Skeletal muscle satellite cell (primary cell): ENCODE measurements around the gene FOXO3B.
"Not testable (repeated sequence)": the region's sequence is repeated elsewhere in the genome, so short reads cannot be mapped to it uniquely, and the experiment has no call there.

Source experiments
- H3K27me3 ChIP-seq: 2 replicates; pipeline ENCODE4 v1.7.0; 2013; ENCODE audit warnings: low read length; ENCODE audit not compliant: control insufficient read depth, insufficient read depth
- H3K36me3 ChIP-seq: 2 replicates; pipeline ENCODE4 v1.7.0; 2013; ENCODE audit warnings: mild to moderate bottlenecking, control low read depth, low read length; ENCODE audit not compliant: insufficient read depth
- H3K4me1 ChIP-seq: 2 replicates; pipeline ENCODE4 v1.7.0; 2013; ENCODE audit warnings: low read length; ENCODE audit not compliant: control insufficient read depth, insufficient read depth
- H3K4me2 ChIP-seq: 2 replicates; pipeline ENCODE4 v1.7.0; 2013; ENCODE audit warnings: mild to moderate bottlenecking, low read length
- H3K4me3 ChIP-seq: 2 replicates; pipeline ENCODE4 v1.7.0; 2013; ENCODE audit warnings: low read length
- H3K9ac ChIP-seq: 2 replicates; pipeline ENCODE4 v1.7.0; 2013; ENCODE audit warnings: mild to moderate bottlenecking, low read depth, low read length, moderate library complexity
- H3K9me3 ChIP-seq: replicated peaks from 2 replicates; pipeline ENCODE4 v1.7.0; 2013; ENCODE audit warnings: mild to moderate bottlenecking, control low read depth, low read length

FOXO3B gene

DNA sequence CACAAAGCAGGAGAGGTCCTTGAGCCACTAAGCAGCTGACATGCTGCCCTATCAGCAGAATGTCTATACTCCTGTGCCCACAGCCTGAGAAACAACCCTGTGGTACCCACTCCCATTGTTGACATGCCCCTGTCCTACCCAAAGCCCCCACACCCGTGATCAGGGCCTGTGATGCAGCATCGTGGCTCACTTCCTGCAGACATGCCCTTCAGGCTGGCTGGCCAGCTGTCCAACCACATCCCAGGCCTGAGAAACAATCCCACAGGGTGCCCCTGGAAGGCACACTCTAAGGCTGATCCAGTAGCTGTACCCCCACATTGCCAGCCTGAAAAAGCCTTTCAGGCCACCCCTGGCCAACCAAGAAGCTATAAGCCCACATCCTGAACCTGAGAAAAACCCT lies 13.0 kb upstream of the FOXO3B start:
- H3K4me1 ChIP-seq, H3K4me2 ChIP-seq, H3K4me3 ChIP-seq, H3K36me3 ChIP-seq, H3K9me3 ChIP-seq, H3K9ac ChIP-seq, H3K27me3 ChIP-seq: not testable (repeated sequence)

DNA sequence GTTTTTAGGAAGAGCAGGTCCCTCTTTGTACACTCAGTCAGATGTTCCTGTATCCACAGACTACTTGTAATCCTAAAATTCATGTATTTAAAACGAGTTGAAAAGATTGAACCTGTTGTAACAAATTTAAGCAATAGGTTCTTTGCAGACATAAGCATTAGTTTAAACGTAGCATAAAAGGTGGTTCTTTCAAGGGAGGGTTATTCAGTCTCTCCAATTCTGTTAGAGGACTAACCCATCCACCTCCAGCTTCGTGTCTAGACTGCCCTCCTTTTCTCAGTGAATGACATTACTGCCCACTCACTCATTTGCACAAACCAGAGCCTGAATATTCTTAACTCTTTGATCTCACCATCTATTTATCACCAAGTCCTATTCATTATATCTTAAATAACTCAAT lies 554 bp upstream of the FOXO3B start:
- Histone ChIP-seq H3K9ac (peak overlapping the region; percentile 66), H3K4me3 (peak overlapping the region; percentile 78), H3K4me2 (peak overlapping the region; percentile 79)
- not testable (repeated sequence) for H3K4me1 ChIP-seq, H3K9me3 ChIP-seq, H3K36me3 ChIP-seq, H3K27me3 ChIP-seq

DNA sequence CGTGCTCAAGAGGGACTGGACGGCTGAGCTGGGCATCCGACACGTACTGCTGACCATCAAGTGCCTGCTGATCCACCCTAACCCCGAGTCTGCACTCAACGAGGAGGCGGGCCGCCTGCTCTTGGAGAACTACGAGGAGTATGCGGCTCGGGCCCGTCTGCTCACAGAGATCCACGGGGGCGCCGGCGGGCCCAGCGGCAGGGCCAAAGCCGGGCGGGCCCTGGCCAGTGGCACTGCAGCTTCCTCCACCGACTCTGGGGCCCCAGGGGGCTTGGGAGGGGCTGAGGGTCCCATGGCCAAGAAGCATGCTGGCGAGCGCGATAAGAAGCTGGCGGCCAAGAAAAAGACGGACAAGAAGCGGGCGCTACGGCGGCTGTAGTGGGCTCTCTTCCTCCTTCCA lies 4.7 kb downstream of the FOXO3B start:
- H3K4me1 ChIP-seq, H3K36me3 ChIP-seq, H3K27me3 ChIP-seq, H3K9ac ChIP-seq, H3K4me3 ChIP-seq, H3K4me2 ChIP-seq, H3K9me3 ChIP-seq: not testable (repeated sequence)

DNA sequence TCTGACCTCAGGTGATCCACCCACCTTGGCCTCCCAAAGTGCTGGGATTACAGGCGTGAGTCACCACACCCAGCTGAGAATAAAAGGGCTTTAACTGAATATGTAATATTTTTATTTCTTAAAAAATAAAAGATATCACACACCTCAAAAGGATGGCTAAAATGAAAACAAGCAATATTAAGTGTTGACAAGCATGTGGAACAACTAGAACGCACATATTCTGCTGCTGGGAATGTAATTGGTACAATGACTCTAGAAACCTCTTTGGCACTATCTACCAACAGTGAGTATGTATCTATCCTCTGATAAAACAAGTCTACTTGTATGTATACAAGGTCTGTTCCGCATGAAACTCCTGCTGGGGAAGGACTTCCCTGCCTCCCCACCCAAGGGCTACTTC lies 5.2 kb downstream of the FOXO3B start:
- not testable (repeated sequence) for H3K4me1 ChIP-seq, H3K27me3 ChIP-seq, H3K9me3 ChIP-seq, H3K36me3 ChIP-seq, H3K9ac ChIP-seq, H3K4me2 ChIP-seq, H3K4me3 ChIP-seq

DNA sequence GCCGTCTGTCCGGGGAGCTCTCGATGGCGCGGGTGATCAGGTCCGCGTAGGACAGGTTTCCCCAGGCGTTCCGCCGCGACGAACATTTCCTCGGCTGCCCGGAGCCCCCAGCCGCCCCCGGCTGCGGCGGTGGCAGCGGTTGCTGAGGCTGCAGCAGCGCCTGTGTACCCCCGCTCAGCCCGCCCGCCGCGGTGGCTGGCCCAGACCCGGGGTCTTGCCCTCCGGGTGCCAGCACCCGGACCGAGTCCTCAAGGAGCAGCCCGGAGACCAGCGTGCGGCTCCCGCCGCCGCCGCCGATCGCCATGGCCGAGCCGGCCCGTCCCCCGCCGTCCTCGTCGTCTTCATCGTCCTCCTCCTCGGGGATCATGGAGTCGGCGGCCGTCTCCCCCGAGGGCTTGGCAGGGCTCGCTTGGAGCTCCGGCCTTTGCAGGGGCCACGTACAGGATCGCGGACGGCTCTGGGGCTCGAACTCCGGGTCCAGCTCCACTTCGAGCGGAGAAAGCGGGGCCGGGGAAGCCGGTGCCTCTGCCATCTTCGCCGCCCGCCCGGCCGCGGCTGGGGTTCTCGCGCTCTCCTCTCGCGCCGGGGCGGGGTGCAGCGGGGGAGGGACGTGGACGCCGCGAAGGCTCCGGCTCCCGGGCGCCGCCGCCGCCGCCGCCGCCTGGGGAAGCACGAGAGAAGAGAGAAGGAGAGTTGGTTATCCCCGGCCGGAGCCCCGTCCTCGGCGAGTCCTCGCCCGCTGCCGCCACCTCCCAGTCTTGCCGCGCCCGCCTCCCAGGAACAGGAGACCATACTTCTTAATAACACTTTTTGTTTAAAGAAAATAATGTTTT lies 9.5 kb downstream of the FOXO3B start:
- H3K4me3 ChIP-seq, H3K4me1 ChIP-seq, H3K9me3 ChIP-seq, H3K27me3 ChIP-seq, H3K4me2 ChIP-seq, H3K9ac ChIP-seq: not testable (repeated sequence)
- H3K36me3 ChIP-seq, result peaks cover 15% of the 10 kb centered on the region

DNA sequence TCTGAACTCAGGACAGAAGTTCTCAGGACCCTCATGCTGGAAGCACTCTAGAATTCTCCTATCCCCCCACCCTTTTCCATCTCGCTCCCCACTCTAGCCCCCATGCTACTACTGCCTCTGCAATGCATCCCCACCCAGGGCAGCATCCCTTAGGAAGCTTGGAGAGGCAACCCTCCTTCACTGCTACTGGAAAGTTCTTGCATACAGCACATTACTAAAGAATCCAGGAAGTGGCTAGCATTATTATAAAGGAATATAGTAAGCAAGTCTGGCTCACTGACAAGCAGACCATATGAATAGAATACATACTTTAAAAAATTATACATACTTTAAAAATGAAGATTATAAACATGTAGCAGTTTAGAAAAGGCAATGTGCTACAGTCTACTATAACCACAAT lies 13.5 kb downstream of the FOXO3B start:
- H3K4me2 ChIP-seq, H3K4me1 ChIP-seq, H3K9me3 ChIP-seq, H3K9ac ChIP-seq, H3K27me3 ChIP-seq, H3K4me3 ChIP-seq: not testable (repeated sequence)
- peaks cover 12% of the 10 kb centered on the region for H3K36me3 ChIP-seq

DNA sequence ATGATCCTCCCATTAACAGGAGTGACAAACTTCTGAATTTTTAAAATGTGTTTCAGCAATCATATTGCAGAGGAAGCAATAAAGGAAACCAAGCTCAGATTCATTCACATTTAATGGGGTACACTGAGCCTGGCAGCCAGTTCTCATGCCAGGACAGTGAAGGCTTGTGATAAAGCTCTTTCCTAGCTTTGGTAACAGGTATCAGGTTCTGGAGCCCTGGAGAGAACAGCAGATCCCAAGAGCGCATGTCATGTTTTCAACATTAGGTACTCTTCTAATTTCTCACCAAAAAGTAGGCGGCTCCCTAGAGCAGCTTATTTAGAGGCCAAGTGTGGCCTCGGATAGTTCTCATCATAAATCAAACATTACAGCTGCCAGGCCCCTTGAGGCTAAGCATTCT lies 14.6 kb downstream of the FOXO3B start:
- not testable (repeated sequence) for H3K4me3 ChIP-seq, H3K27me3 ChIP-seq, H3K4me2 ChIP-seq, H3K4me1 ChIP-seq, H3K9me3 ChIP-seq, H3K9ac ChIP-seq
- H3K36me3 ChIP-seq, result peaks cover 12% of the 10 kb centered on the region

DNA sequence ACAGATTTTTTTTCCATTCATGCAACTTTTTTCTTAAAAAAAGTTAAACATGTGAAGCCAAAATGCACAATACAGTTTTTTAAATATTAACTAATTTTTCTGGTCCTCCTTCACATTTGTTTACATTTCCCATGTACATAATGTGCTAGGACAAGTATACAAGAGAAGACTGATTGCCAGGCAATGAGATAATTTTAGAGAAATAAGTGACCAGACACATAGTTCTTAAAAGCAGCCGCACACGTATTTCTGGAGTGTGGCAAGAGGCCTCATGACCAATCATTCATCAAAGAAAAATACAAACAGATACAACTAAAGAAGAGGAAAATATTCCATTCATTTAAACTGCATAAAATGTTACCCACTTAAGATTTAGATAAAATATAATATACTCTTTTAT lies 15.8 kb downstream of the FOXO3B start:
- not testable (repeated sequence) for H3K27me3 ChIP-seq, H3K9me3 ChIP-seq, H3K4me3 ChIP-seq, H3K4me2 ChIP-seq, H3K36me3 ChIP-seq, H3K4me1 ChIP-seq, H3K9ac ChIP-seq

DNA sequence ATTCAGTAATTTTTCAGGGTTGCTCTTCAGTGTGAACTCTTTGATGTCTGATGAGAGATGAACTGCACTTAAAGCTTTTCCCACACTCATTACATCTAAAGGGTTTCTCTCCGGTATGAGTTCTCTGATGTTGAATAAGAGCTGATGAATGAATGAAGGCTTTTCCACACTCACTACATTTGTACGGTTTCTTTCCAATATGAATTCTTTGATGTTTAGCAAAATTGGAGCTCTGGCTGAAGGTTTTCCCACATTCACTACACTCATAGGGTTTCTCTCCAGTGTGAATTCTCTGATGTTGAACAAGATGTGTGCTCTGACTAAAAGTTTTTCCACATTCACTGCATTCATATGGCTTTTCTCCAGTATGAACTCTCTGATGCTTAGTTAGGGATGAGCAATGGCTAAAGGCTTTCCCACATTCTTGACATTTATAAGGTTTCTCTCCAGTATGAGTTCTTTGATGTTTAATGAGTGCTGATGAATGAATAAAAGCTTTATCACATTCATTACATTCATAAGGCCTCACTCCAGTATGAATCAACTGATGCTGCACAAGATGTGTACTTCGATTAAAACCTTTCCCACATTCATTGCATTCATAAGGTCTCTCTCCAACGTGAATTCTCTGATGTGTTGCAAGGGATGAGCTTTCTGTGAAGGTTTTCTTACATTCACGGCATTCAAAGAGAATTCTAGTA lies 20.0 kb downstream of the FOXO3B start:
- not testable (repeated sequence) for H3K4me1 ChIP-seq, H3K9me3 ChIP-seq, H3K9ac ChIP-seq, H3K4me2 ChIP-seq, H3K27me3 ChIP-seq, H3K4me3 ChIP-seq, H3K36me3 ChIP-seq

DNA sequence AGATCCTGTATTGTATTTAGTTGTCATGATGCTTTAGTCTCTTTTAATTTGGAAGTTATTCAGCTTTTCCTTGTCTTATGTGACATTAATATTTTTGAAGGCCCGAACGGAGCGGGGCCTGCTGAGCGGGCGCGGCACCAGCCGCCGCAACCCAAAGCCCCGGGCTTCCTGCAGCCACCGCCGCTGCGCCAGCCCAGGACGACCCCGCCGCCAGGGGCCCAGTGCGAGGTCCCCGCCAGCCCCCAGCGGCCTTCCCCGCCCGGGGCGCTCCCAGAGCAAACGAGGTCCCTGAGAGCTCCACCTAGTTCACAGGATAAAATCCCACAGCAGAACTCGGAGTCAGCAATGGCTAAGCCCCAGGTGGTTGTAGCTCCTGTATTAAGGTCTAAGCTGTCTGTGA lies 32.0 kb downstream of the FOXO3B start:
- not testable (repeated sequence) for H3K27me3 ChIP-seq, H3K9me3 ChIP-seq, H3K4me1 ChIP-seq, H3K36me3 ChIP-seq, H3K4me3 ChIP-seq, H3K9ac ChIP-seq, H3K4me2 ChIP-seq

DNA sequence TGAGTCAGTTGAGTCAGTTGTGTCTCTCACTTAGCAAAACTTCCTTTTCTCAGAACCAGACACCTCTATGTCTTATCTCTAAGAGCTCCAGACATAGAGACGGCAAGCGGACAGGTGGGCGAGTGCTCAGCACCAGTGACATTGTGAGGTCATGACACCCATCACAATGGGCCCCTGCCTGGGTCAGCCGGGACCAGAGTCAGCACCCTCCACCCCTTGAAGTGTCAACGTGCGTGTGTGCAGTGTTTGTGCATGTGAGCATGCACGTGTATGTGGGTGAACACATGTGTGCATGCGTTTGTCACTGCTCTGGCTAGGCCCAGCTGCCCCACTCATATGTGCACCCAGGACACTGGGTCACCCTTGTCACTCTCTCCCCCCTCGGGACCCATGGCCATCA lies 37.8 kb downstream of the FOXO3B start, which contains the start of gene TBC1D28:
TBC1D28 (minus strand) TSS at position 101 of the 400 bp plus-strand sequence. CDS start 3,039 bp downstream, outside the sequence.
- H3K4me3 ChIP-seq, H3K9me3 ChIP-seq, H3K27me3 ChIP-seq, H3K4me1 ChIP-seq, H3K9ac ChIP-seq, H3K4me2 ChIP-seq, H3K36me3 ChIP-seq: not testable (repeated sequence)

DNA sequence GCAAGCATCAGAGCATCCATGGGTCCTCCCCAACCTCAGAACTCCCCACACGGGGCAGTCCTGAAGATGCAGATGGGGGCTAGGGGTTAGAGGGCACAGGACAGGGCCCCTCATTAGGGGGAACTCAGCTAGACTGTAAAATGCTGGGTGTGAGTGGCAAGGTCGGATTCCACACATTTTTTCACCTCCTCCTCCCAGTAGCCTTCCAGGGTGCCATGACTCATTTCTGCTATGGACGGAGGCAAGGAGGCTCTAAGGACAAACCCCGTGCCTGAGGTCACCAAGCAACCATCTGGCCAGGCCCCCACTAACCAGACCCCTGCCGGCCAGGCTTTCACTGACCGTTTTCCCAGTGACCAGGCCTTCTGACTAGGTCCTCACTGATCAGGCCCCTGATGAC lies 39.0 kb downstream of the FOXO3B start:
- not testable (repeated sequence) for H3K4me3 ChIP-seq, H3K9ac ChIP-seq, H3K4me1 ChIP-seq, H3K36me3 ChIP-seq, H3K9me3 ChIP-seq, H3K4me2 ChIP-seq, H3K27me3 ChIP-seq
